TTC549 (cell line): ENCODE data around the gene CLEC19A.

Experiments used
- FAIRE-seq: peaks from 2 replicates; lab custom pipeline; 2012; peaks lifted over from hg19 to GRCh38; lab: Jason Lieb, UNC

Gene CLEC19A

GRCh38 chr16:19328364-19328763 lies 42.8 kb downstream of the CLEC19A start:
- FAIRE-seq: no peak

GRCh38 chr16:19329932-19330331 lies 44.4 kb downstream of the CLEC19A start:
- no peak for FAIRE-seq

GRCh38 chr16:19330841-19331397 lies 45.4 kb downstream of the CLEC19A start:
- FAIRE-seq: no peak

DNA sequence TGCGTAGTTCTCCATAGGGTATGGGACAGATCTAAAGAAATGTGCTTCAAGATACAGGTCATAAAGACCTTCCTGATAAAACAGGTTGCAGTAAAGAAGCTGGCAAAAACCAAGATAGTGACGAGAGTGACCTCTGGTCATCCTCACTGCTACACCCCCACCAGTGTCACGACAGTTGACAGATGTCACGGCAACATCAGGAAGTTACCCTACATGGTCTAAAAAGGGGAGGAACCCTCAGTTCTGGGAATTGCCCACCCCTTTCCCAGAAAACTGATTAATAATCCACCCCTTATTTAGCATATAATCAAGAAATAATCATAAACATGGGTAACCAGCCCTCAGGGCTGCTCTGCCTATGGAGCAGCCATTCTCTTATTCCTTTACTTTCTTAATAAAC lies 46.3 kb downstream of the CLEC19A start:
- FAIRE-seq: no peak

DNA sequence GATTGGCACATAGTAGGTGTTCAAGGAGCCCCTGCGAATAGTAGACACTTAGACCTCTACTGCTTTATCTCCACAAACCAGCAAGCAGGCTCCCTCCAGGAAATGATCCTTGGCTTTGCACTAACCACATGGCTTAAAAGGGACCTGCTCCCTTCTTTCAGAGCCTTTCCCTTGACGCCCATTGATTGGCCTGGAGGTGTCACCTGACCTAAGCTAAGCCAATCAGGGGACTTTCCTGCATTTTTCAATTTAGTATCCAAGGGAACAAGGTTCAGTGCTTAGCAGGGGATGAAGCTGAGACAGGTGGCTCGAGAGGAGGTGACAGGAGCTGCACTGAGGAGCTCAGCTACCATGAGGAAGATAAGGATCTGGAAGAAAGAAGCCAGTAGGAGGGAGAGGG lies 52.8 kb downstream of the CLEC19A start:
- no peak for FAIRE-seq

DNA sequence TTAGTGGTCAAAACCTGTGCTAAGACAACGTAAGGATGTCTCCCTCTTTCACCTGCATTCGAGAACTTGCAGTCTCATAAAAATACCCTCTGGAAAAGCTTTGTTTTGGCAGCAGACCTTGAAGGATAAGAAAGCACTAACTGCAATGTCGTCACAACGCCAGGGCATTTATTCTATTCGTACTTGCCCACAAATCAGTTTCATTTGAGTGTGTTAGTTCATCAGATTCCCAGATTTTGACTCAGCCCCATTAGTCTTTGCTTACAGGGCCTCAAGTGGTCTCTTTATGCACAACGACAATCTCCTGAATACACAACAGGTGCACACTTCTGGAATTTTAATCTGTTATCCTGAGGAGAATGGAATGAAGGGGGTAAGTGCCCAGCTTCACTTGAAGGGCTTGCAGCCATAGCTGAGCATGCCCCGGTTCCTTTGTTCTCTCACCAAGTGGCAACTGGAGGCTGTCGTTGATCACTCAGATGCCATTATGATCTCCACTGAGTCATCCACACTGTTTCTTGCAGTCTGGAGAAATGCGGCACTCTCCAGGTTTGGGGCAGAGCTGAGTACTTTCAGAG lies 58.8 kb downstream of the CLEC19A start:
- no peak for FAIRE-seq

DNA sequence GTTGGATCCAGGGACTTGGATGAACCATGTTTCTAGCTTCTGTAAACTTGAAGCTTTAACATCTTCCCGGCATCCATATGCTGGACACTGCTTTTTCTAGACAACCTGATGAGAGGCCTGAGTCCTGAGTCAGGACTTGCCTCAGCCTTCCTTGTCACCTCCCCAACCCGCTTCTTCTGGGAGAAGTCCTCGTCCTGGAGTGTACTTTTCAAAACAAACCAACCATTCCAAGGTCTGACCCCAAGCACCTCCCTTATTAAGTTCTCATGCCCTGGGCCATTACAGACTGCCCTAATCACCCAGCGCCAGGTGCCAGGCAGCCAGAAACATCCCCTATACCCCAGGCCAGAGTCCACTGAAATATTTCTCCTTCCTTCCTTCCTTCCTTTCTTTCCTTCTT lies 59.4 kb downstream of the CLEC19A start:
- no peak for FAIRE-seq

DNA sequence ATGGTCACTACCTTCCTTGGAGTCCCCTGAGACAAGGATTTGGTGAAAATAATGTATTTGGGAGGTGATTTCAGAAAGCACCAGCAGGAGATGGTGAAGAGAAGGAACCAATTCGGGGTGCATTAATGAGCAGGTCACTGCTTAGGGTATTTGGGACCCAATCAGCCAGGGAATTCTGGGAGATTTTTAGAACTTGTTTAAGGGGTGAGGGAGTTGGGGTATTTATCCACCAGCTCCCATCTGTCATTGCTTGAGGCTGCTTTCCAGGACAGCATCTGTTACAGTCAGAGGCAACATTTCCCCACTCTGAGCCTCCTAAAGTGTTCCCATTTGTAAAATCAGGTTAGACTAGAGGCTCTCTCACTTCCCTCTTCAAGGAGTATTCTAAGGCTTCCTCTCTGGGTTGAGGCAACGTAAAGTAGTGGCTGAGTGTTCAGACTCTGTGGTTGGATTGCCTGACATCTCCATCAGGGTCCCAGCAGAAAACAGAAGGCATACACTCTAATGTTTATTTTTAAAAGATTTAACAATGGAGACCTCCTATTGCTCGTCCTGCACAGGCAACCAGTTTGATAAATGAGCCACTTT lies 60.9 kb downstream of the CLEC19A start:
- no peak for FAIRE-seq

- FAIRE-seq: no peak
Observed at GRCh38 chr16:19348125-19348524, 62.6 kb downstream of the CLEC19A start.

- FAIRE-seq: no peak
Observed at GRCh38 chr16:19348578-19349315, 63.2 kb downstream of the CLEC19A start.

- FAIRE-seq: no peak
Observed at GRCh38 chr16:19354371-19354770, 68.8 kb downstream of the CLEC19A start.

GRCh38 chr16:19356024-19356952 lies 70.8 kb downstream of the CLEC19A start:
- FAIRE-seq: no peak

- FAIRE-seq: no peak
Observed at GRCh38 chr16:19359556-19359955, 74.0 kb downstream of the CLEC19A start.
